ENCODE measurements around the gene MRPS14. TPM values are rescaled to one million over a fixed set of nuclear protein-coding genes. Genes with fewer than 3 reads are reported as not detected.

MRPS14 gene
- total and polyA plus RNA-seq, 2 donors (not counting 1 experiment from before 2014, with no cell fraction given) = 9.1 to 29.4 TPM

DNA sequence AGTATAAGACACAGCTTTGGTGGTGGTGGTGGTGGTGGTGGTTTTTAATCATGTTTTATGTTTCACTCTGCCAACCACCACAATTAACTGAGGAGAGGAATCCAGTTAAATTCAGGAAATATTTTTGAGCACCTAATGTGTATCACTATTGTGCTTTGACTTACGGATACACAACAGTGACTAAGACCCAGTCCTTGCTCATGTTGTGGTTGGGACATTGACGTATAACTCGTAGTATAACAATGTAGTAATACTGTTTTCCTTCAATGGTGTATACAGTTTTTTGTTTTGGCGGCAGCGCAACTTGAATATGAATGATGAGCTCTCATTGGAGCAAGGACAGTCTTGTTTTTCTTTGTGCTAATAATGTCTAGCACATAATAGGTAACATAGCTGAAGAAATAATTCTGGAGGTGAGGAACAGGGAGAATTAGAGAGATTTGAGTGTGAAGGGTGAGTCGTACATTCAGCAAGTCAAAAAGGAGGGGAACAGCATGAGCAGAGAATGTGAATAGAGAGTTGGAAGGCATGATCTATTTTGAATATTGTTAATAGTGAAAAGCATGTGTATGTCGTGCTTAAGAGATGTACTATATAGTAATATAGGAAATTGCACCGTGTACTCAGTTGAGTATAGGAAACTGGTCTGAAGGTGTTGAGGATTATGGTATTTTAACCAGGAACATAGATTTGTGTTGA, 18.0 kb downstream of the MRPS14 start:
- Histone ChIP-seq H3K4me2 (replicated peaks; ENCODE audit: low read depth, low read length, poor library complexity, severe bottlenecking) (no peak overlapping the region), H2AFZ (ENCODE audit: insufficient read depth, low read depth, low read length, poor library complexity, severe bottlenecking) (no peak overlapping the region), H3K36me3 (replicated peaks in 1 of 2; ENCODE audit: control extremely low read depth in 1 of 2, control insufficient read depth in 1 of 2, extremely low read depth in 1 of 2, insufficient read depth in 2 of 2, low read length in 1 of 2) (peaks cover 4 to 43% of the 10 kb centered on the region in 2 experiments), H3K9ac (ENCODE audit: low read length) (no peak overlapping the region), H3K79me2 (ENCODE audit: control insufficient read depth, insufficient read depth, low read length) (peaks cover 87% of the 10 kb centered on the region), H4K20me1 (ENCODE audit: control insufficient read depth, insufficient read depth, low read length, poor library complexity, severe bottlenecking) (peaks cover 45% of the 10 kb centered on the region), H3K27ac (ENCODE audit: low read length in 2 of 2) (peak overlapping the region in 1 of 2 donors; percentile 1), H3K27me3 (replicated peaks in 1 of 4; ENCODE audit: control extremely low read depth in 1 of 4, control insufficient read depth in 3 of 4, insufficient read depth in 4 of 4, low read length in 3 of 4) (no peaks in the 10 kb centered on the region), H3K4me1 (ENCODE audit: control insufficient read depth in 2 of 2, insufficient read depth in 2 of 2, low read length in 2 of 2) (peaks cover 10 to 12% of the 10 kb centered on the region in 2 donors), H3K4me3 (ENCODE audit: control extremely low read depth in 1 of 5, extremely low read depth in 1 of 5, insufficient read depth in 1 of 5, low read depth in 2 of 5, low read length in 4 of 5) (no peak overlapping the region), H3K9me3 (ENCODE audit: control extremely low read depth in 1 of 3, control insufficient read depth in 2 of 3, insufficient read depth in 1 of 3, low read length in 2 of 3) (no peaks in the 10 kb centered on the region)
- intact Hi-C loops (cut with micrococcal nuclease) = no loop called here
- TF ChIP-seq, protein P1, sequence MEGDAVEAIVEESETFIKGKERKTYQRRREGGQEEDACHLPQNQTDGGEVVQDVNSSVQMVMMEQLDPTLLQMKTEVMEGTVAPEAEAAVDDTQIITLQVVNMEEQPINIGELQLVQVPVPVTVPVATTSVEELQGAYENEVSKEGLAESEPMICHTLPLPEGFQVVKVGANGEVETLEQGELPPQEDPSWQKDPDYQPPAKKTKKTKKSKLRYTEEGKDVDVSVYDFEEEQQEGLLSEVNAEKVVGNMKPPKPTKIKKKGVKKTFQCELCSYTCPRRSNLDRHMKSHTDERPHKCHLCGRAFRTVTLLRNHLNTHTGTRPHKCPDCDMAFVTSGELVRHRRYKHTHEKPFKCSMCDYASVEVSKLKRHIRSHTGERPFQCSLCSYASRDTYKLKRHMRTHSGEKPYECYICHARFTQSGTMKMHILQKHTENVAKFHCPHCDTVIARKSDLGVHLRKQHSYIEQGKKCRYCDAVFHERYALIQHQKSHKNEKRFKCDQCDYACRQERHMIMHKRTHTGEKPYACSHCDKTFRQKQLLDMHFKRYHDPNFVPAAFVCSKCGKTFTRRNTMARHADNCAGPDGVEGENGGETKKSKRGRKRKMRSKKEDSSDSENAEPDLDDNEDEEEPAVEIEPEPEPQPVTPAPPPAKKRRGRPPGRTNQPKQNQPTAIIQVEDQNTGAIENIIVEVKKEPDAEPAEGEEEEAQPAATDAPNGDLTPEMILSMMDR (IDR thresholded peaks at IDR 0.05) = no peak
- no peak for TF ChIP-seq EZH2 (IDR thresholded peaks at IDR 0.05; ENCODE audit: borderline replicate concordance, insufficient read depth, low read depth, low read length, poor library complexity, severe bottlenecking)
- ChIA-PET POLR2A (interaction anchor here (1.0 kb wide), 1 partner anchor 18 kb away, joined by 3 read pairs; the partner anchor contains the start of gene MRPS14), CTCF (interaction anchor here (0.6 to 1.0 kb wide), 2 partner anchors 24 to 199 kb away, joined by 3 read pairs; no protein-coding TSS in a partner anchor)
- no peaks in the 10 kb centered on the region for H3K9me3 Mint-ChIP-seq (ENCODE audit: insufficient read depth)
- no peak for DNase-seq
- H3K27me3 Mint-ChIP-seq = no peaks in the 10 kb centered on the region
- WGBS (ENCODE audit: insufficient coverage) = 85% methylated on average over 5 of the region's 8 CpGs
- no peak overlapping the region for H3K4me3 Mint-ChIP-seq
- no peak for ATAC-seq (ENCODE audit: low read depth)
- H3K4me1 Mint-ChIP-seq = peaks cover 30% of the 10 kb centered on the region
- H3K27ac Mint-ChIP-seq = no peak overlapping the region

DNA sequence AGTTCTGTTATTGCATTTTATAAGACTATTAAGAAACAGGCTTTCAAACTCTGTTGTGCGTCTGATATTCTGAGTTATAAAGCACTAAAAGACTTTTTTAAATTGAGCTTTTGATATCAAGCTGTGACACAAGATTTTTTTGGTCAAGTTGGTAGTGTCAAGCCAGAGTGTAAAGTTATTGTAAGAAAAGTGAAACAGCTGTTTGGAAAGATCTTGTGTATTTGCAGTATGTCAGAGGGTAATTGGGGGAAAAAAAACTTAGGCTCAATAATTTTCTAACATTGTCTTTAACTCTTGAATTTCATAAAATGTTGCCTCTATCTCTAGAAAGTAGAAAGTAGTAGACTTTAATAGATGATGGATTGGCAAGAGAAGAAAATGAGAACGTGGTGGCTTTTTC, 19.7 kb downstream of the MRPS14 start:
- no peak overlapping the region for H3K4me2 ChIP-seq (replicated peaks; ENCODE audit: low read depth, low read length, poor library complexity, severe bottlenecking)
- no peak overlapping the region for H3K9ac ChIP-seq (ENCODE audit: low read length)
- H3K9me3 ChIP-seq (ENCODE audit: control extremely low read depth in 1 of 3, control insufficient read depth in 2 of 3, insufficient read depth in 1 of 3, low read length in 2 of 3) = no peaks in the 10 kb centered on the region
- H4K20me1 ChIP-seq (ENCODE audit: control insufficient read depth, insufficient read depth, low read length, poor library complexity, severe bottlenecking) = peaks cover 37% of the 10 kb centered on the region
- H3K4me3 ChIP-seq (ENCODE audit: control extremely low read depth in 1 of 5, extremely low read depth in 1 of 5, insufficient read depth in 1 of 5, low read depth in 2 of 5, low read length in 4 of 5) = no peak overlapping the region
- Mint-ChIP-seq H3K4me1 (peaks cover 26% of the 10 kb centered on the region), H3K9me3 (ENCODE audit: insufficient read depth) (no peaks in the 10 kb centered on the region), H3K4me3 (no peak overlapping the region), H3K27ac (peak overlapping the region; percentile 32), H3K27me3 (no peaks in the 10 kb centered on the region)
- TF ChIP-seq EZH2 (IDR thresholded peaks at IDR 0.05; ENCODE audit: borderline replicate concordance, insufficient read depth, low read depth, low read length, poor library complexity, severe bottlenecking) = no peak
- TF ChIP-seq, protein P1 (IDR thresholded peaks at IDR 0.05) = no peak
- ATAC-seq (ENCODE audit: low read depth) (no peak), DNase-seq (no peak)
- no peaks in the 10 kb centered on the region for H3K27me3 ChIP-seq (replicated peaks in 1 of 4; ENCODE audit: control extremely low read depth in 1 of 4, control insufficient read depth in 3 of 4, insufficient read depth in 4 of 4, low read length in 3 of 4)
- intact Hi-C loops (cut with micrococcal nuclease) = no loop called here
- H2AFZ ChIP-seq (ENCODE audit: insufficient read depth, low read depth, low read length, poor library complexity, severe bottlenecking) = no peak overlapping the region
- peaks cover 82% of the 10 kb centered on the region for H3K79me2 ChIP-seq (ENCODE audit: control insufficient read depth, insufficient read depth, low read length)
- WGBS (ENCODE audit: insufficient coverage) = no CpG with 5 or more reads among the region's 2 CpGs
- peaks cover 4 to 33% of the 10 kb centered on the region in 2 experiments for H3K36me3 ChIP-seq (replicated peaks in 1 of 2; ENCODE audit: control extremely low read depth in 1 of 2, control insufficient read depth in 1 of 2, extremely low read depth in 1 of 2, insufficient read depth in 2 of 2, low read length in 1 of 2)
- ChIA-PET POLR2A (interaction anchor here (0.7 to 1.0 kb wide), 2 partner anchors 20 to 37 kb away, joined by 3 to 4 read pairs; partner anchors contain the start of gene MRPS14), CTCF (interaction anchor here (1.7 kb wide), 1 partner anchor 122 kb away, joined by 4 read pairs; no protein-coding TSS in a partner anchor)
- H3K4me1 ChIP-seq (ENCODE audit: control insufficient read depth in 2 of 2, insufficient read depth in 2 of 2, low read length in 2 of 2) = peaks cover 16 to 17% of the 10 kb centered on the region in 2 donors
- H3K27ac ChIP-seq (ENCODE audit: low read length in 2 of 2) = peak overlapping the region in 1 of 2 donors; percentile 32

Data from B cell (primary cell).